D721Med (cell line): ENCODE results near the gene NFX1.
"Not testable (repeated sequence)": the region's sequence is repeated elsewhere in the genome, so short reads cannot be mapped to it uniquely, and the experiment has no call there.

Experiments used
- DNase-seq: peaks from one replicate; pipeline ENCODE4 v3.0.0; 2011; ENCODE audit warnings: low spot score; ENCODE audit not compliant: insufficient read length
- FAIRE-seq: peaks from 2 replicates; lab custom pipeline; 2011; peaks lifted over from hg19 to GRCh38; lab: Jason Lieb, UNC
- TF ChIP-seq, protein P1 (sequence below): IDR thresholded peaks from 2 replicates; pipeline ENCODE4 v1.5.1; 2012; ENCODE audit warnings: mild to moderate bottlenecking, control low read depth; ENCODE audit not compliant: insufficient read depth; ENCODE audit errors: missing control alignments

NFX1 gene

DNA sequence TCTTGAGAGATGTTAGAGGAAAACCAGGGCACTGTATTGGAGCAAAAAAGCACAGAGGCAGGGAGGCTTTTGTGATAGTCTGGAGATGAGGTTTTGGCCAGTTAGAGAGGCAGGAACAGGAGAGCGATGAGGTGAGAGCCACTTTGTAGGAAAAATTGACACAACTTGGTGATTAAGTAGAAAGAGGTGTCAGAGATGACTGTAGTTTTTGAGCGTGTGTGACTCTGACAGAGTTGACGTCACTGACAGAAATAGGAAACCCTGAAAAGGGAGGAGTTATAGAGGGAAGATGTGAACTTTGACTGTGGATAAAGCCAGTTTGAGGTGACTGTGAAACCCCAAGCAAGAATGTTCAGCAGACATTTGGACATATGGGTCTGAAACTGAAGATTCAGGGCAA lies 15.7 kb downstream of the NFX1 start:
- no peak for FAIRE-seq
- TF ChIP-seq, protein P1, sequence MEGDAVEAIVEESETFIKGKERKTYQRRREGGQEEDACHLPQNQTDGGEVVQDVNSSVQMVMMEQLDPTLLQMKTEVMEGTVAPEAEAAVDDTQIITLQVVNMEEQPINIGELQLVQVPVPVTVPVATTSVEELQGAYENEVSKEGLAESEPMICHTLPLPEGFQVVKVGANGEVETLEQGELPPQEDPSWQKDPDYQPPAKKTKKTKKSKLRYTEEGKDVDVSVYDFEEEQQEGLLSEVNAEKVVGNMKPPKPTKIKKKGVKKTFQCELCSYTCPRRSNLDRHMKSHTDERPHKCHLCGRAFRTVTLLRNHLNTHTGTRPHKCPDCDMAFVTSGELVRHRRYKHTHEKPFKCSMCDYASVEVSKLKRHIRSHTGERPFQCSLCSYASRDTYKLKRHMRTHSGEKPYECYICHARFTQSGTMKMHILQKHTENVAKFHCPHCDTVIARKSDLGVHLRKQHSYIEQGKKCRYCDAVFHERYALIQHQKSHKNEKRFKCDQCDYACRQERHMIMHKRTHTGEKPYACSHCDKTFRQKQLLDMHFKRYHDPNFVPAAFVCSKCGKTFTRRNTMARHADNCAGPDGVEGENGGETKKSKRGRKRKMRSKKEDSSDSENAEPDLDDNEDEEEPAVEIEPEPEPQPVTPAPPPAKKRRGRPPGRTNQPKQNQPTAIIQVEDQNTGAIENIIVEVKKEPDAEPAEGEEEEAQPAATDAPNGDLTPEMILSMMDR = no peak
- DNase-seq = no peak

DNA sequence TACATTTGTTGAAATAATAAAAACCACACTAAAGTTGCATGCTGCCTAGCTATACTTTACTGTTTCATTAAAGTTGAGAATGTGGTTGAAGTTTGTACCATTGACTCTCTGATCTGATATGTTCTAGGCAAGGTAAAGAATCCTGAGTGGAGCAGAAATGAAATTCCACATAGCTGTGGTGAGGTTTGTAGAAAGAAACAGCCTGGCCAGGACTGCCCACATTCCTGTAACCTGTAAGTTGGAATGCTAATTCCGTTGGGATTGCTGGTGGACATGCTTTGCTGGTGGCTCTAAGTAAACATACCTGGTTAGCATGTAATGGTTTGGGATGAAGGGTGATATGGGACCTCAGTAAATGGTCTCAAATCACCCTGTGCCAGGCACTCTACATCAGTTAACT lies 16.8 kb downstream of the NFX1 start:
- FAIRE-seq = no peak
- TF ChIP-seq, protein P1 = no peak
- DNase-seq = no peak

DNA sequence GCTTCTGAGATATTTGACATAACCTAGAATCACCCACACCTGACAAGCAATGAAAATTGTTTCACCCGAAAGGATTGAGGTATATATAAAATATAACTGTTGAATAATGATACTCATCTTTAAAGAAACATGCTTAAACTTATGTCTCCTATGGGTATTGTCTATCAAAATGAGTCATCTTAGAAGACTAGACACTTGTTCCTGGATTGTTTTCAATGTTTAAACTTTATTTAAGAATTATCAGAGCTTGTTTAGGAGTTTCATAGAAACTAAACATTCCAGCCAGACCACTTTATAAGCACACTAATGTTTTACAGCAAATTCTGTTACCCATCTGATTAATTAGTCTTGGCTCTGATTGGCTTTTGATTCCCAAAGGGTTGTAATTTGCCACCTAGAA lies 19.6 kb downstream of the NFX1 start:
- DNase-seq = no peak
- no peak for FAIRE-seq
- TF ChIP-seq, protein P1 = no peak

DNA sequence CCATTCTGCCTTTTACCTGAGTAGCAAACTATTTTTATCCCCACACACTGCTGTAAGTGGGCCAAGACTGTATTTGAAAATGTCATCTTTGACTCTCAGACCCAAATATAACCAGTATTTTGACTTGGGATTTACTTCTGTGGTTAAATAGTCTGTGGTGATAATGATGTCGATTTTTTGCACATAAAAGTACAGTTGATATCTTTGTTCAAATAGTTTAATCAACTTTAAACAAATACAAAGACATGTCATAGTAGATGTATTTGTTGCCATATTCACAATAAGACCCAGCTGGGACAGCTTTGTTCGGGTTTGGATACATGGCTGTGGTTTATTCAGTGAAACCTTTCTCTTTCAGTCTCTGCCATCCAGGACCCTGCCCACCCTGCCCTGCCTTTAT lies 20.4 kb downstream of the NFX1 start:
- no peak for FAIRE-seq

DNA sequence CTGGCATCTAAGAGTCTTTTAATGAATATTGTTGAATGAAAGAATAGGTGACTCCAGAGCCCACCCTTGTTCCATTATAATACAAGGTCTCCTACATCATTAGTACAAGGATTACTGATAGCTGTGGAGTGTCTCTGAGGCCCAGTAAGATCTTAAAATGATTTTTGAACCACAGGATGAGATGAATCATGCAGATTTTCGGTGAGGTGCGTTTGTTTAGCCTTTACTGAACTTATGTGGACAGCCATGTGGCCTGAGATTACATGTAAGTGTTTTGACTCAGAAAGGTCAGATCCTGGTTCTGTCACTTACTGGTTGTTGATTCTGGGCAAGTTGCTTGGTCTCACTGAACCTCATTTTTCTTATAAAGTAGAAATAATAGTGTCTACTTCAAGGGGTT lies 21.6 kb downstream of the NFX1 start:
- no peak for DNase-seq
- FAIRE-seq = no peak
- TF ChIP-seq, protein P1 = no peak

More for the DNA sequence above, 20.4 kb downstream of the NFX1 start:
- TF ChIP-seq, protein P1 = no peak
- DNase-seq = no peak

DNA sequence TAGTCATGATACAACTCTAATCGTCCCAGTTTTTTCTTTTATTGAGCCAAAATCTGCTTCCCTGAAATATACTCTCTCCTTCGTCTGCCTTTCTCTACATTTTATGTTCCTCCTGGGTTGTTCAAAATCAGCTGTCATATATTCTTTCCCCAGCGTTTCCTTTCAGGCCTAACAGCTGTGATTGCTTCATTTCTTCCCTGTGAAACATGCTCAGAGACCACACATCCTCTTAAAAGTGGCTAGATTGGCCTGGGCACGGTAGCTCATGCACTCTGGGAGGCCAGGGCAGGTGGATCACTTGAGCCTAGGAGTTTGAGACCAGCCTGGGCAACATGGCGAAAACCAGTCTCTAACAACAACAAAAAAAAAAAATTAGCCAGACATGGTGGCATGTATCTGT lies 25.1 kb downstream of the NFX1 start:
- DNase-seq (no peak), FAIRE-seq (no peak)
- TF ChIP-seq, protein P1 = no peak

DNA sequence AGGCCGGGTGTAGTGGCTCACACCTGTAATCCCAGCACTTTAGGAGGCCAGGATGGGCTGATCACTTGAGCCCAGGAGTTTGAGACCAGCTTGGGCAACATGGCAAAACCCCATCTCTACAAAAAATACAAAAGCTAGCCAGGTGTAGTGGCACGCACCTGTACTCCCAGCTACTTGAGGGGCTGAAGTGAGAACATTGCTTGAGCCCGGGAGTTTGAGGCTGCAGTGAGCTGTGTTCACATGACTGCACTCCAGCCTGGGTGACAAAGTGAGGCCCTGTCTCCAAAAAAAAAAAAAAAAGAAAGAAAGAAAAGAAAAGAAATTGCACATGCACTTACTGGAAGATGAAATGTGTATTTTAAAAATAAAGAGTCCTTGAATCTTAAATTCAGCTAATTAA lies 26.8 kb downstream of the NFX1 start:
- not testable (repeated sequence) for FAIRE-seq, DNase-seq

DNA sequence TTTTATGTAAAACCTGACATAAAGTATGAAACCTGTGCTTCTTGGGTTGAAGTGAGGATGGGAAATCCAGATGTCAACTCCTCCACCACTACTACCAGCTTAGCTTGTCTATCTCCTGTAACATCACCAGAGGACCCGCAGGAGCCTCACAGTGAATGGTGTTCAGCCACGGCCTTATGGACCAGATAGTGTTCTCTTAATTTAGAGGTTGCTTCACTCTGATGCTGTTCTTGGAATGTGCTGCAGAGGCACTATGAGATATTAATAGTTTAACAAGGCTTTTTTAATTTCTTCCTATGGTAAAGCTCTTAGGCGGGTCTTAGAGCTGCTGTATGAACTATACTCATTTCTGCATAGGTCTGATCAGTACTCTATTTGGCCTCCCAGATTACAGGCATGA lies 27.9 kb downstream of the NFX1 start:
- DNase-seq (no peak), FAIRE-seq (no peak)
- TF ChIP-seq, protein P1 = no peak
